ENCODE measurements around the gene TCEA3.

TCEA3 gene

GRCh38 chr1:23449958-23450357, 25.4 kb upstream of the TCEA3 start:
- TF ChIP-seq CTCF (conservative IDR thresholded peaks at IDR 0.05; ENCODE audit: low read depth), result no peak
- no peak overlapping the region for H3K27ac ChIP-seq
- POLR2A ChIA-PET (ENCODE audit: low non-redundant PET), result no interaction called here
- CTCF ChIA-PET, result no interaction called here
- DNase-seq (ENCODE audit: low spot score), result no peak

- TF ChIP-seq CTCF (conservative IDR thresholded peaks at IDR 0.05; ENCODE audit: low read depth), result no peak
- ChIA-PET CTCF (interaction anchor here (0.5 to 0.6 kb wide), 3 partner anchors 25 to 96 kb away, joined by 3 to 5 read pairs (median 5); partner anchors contain the start of gene TCEA3), POLR2A (ENCODE audit: low non-redundant PET) (no interaction called here)
- no peak overlapping the region for H3K27ac ChIP-seq
- no peak for DNase-seq (ENCODE audit: low spot score)
Observed at GRCh38 chr1:23449306-23449705, 24.8 kb upstream of the TCEA3 start.

- no peak for TF ChIP-seq CTCF (conservative IDR thresholded peaks at IDR 0.05; ENCODE audit: low read depth)
- H3K27ac ChIP-seq, result no peak overlapping the region
- DNase-seq (ENCODE audit: low spot score), result no peak
- ChIA-PET CTCF (interaction anchor here (0.5 to 0.6 kb wide), 3 partner anchors 25 to 96 kb away, joined by 3 to 5 read pairs (median 5); partner anchors contain the start of gene TCEA3), POLR2A (ENCODE audit: low non-redundant PET) (no interaction called here)
Observed at GRCh38 chr1:23448846-23449245, 24.3 kb upstream of the TCEA3 start.

GRCh38 chr1:23446661-23447310, 22.2 kb upstream of the TCEA3 start:
- no peak for DNase-seq (ENCODE audit: low spot score)
- POLR2A ChIA-PET (ENCODE audit: low non-redundant PET), result interaction anchor here (0.7 kb wide), 1 partner anchor 56 kb away, joined by 4 read pairs; no protein-coding TSS in a partner anchor
- no peak overlapping the region for H3K27ac ChIP-seq
- CTCF ChIA-PET, result interaction anchor here (0.7 kb wide), 1 partner anchor 22 kb away, joined by 6 read pairs; no protein-coding TSS in a partner anchor
- TF ChIP-seq CTCF (conservative IDR thresholded peaks at IDR 0.05; ENCODE audit: low read depth), result no peak

- POLR2A ChIA-PET (ENCODE audit: low non-redundant PET), result no interaction called here
- TF ChIP-seq CTCF (conservative IDR thresholded peaks at IDR 0.05; ENCODE audit: low read depth), result no peak
- DNase-seq (ENCODE audit: low spot score), result no peak
- H3K27ac ChIP-seq, result peak overlapping the region; percentile 53
- CTCF ChIA-PET, result interaction anchor here (0.6 to 0.9 kb wide), 2 partner anchors 14 to 40 kb away, joined by 3 to 5 read pairs; no protein-coding TSS in a partner anchor
Observed at GRCh38 chr1:23444596-23445390, 20.2 kb upstream of the TCEA3 start.

GRCh38 chr1:23444104-23444533, 19.6 kb upstream of the TCEA3 start:
- ChIA-PET POLR2A (ENCODE audit: low non-redundant PET) (no interaction called here), CTCF (interaction anchor here (1.0 kb wide), 1 partner anchor 10 kb away, joined by 3 read pairs; no protein-coding TSS in a partner anchor)
- no peak for TF ChIP-seq CTCF (conservative IDR thresholded peaks at IDR 0.05; ENCODE audit: low read depth)
- DNase-seq (ENCODE audit: low spot score), result no peak
- H3K27ac ChIP-seq, result peak overlapping the region; percentile 53

Data from RWPE1 (cell line).